HUES48 (cell line): ENCODE results near the gene ANAPC2.
A peak's percentile ranks its signal among the peaks of the same experiment; 100 is the strongest.

ENCODE experiments used
- H3K27ac ChIP-seq: one replicate; pipeline ENCODE4 v1.7.0; 2013; ENCODE audit warnings: low read depth, low read length, inconsistent platforms
- H3K27me3 ChIP-seq: 2 replicates; pipeline ENCODE4 v1.6.1; 2013; ENCODE audit warnings: mild to moderate bottlenecking, low read length; ENCODE audit not compliant: control insufficient read depth, insufficient read depth
- H3K36me3 ChIP-seq: 2 replicates; pipeline ENCODE4 v1.6.1; 2013; ENCODE audit warnings: low read length; ENCODE audit not compliant: control insufficient read depth, insufficient read depth
- H3K4me1 ChIP-seq: 2 replicates; pipeline ENCODE4 v1.6.1; 2013; ENCODE audit warnings: mild to moderate bottlenecking, low read length; ENCODE audit not compliant: control insufficient read depth, insufficient read depth
- H3K4me3 ChIP-seq: 2 replicates; pipeline ENCODE4 v1.5.1; 2013; ENCODE audit warnings: mild to moderate bottlenecking, low read depth, low read length
- H3K9ac ChIP-seq: 2 replicates; pipeline ENCODE4 v1.6.1; 2013; ENCODE audit warnings: mild to moderate bottlenecking, low read depth, low read length, moderate library complexity
- H3K9me3 ChIP-seq: 2 replicates; pipeline ENCODE4 v1.6.1; 2013; ENCODE audit warnings: low read length; ENCODE audit not compliant: control insufficient read depth, insufficient read depth

The ANAPC2 gene

DNA sequence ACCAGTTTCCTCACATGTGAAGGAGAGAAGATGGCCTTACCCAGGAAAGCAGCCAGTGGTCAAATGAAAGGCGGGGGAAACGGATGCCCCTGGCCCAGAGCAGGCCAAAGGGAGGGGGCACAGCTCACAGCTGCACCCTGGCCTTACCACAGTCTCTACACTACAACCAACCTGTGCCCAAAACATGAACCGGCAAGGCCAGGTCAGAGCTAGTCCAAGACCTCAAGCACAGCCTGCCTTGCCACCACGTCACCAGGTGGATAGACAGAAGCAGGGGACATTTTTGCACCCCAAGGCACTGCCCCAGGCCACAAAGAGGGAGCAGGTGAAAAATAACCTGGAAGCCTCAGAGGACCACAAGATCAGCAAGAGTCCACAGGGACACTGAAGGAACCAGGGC, 44.9 kb downstream of the ANAPC2 start:
- Histone ChIP-seq H3K36me3 (no peaks in the 10 kb centered on the region), H3K4me3 (no peak overlapping the region), H3K27me3 (peaks cover 57% of the 10 kb centered on the region), H3K27ac (no peak overlapping the region), H3K9ac (no peak overlapping the region), H3K4me1 (peaks cover 3% of the 10 kb centered on the region; the same call in 1 of the 2 replicates), H3K9me3 (no peaks in the 10 kb centered on the region)

- Histone ChIP-seq H3K9me3 (no peaks in the 10 kb centered on the region), H3K4me1 (peaks cover 4% of the 10 kb centered on the region; the same call in 1 of the 2 replicates), H3K27ac (no peak overlapping the region), H3K4me3 (no peak overlapping the region), H3K36me3 (no peaks in the 10 kb centered on the region), H3K27me3 (peaks cover 69% of the 10 kb centered on the region), H3K9ac (no peak overlapping the region)
Measured at GRCh38 chr9:137141976-137142936, 46.1 kb downstream of the ANAPC2 start.

- Histone ChIP-seq H3K4me3 (no peak overlapping the region), H3K9ac (no peak overlapping the region), H3K27me3 (peaks cover 79% of the 10 kb centered on the region), H3K27ac (no peak overlapping the region), H3K36me3 (no peaks in the 10 kb centered on the region), H3K4me1 (peaks cover 4% of the 10 kb centered on the region; the same call in 1 of the 2 replicates), H3K9me3 (no peaks in the 10 kb centered on the region)
Measured at GRCh38 chr9:137141050-137141810, 47.1 kb downstream of the ANAPC2 start.

DNA sequence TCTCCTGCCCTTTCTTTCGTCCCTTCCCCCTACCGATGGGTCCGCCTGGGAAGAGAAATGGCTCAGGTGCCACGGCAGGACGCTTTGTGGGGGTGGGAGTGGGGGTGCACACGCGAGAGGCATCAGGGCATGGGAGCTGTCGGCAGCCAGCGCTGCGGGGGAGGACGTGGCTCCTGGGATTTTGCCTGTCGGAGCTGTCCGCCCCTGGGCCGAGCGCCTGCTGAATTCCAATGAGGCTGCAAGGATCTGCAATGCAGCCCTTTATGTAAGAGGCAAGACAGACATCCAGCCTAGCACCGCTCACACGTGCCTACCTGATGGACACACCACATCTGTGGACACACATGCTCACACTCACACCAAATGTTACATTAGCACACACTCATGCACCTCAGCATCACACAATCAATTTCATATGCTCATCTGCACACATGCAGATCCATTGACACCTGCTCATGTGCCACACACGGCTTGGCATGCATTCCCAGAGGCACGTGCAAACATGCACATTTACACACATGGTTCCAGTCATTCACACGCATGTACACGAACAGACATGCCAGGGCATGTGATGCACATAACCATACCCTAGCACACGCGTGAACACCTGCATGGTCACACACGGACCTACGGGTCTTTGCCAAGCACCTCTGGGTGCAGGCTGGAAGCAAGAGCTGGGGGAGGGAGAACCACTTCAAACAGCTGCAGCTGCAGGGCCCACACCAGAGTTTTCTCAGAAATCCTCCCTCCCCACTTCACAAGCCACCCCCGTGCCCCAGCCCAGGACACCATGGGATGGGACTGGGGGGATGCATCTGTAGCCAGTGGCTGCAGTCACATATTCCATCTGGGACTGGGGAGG, 48.0 kb downstream of the ANAPC2 start:
- Histone ChIP-seq H3K9ac (no peak overlapping the region), H3K36me3 (no peaks in the 10 kb centered on the region), H3K4me3 (no peak overlapping the region), H3K27me3 (peaks cover 81% of the 10 kb centered on the region), H3K9me3 (no peaks in the 10 kb centered on the region), H3K4me1 (peaks cover 4% of the 10 kb centered on the region; the same call in 1 of the 2 replicates), H3K27ac (no peak overlapping the region)

GRCh38 chr9:137139468-137140150, 48.8 kb downstream of the ANAPC2 start:
- Histone ChIP-seq H3K9ac (no peak overlapping the region), H3K4me3 (no peak overlapping the region), H3K27me3 (peaks cover 81% of the 10 kb centered on the region), H3K9me3 (no peaks in the 10 kb centered on the region), H3K4me1 (peaks cover 4% of the 10 kb centered on the region; the same call in 1 of the 2 replicates), H3K27ac (no peak overlapping the region), H3K36me3 (no peaks in the 10 kb centered on the region)

DNA sequence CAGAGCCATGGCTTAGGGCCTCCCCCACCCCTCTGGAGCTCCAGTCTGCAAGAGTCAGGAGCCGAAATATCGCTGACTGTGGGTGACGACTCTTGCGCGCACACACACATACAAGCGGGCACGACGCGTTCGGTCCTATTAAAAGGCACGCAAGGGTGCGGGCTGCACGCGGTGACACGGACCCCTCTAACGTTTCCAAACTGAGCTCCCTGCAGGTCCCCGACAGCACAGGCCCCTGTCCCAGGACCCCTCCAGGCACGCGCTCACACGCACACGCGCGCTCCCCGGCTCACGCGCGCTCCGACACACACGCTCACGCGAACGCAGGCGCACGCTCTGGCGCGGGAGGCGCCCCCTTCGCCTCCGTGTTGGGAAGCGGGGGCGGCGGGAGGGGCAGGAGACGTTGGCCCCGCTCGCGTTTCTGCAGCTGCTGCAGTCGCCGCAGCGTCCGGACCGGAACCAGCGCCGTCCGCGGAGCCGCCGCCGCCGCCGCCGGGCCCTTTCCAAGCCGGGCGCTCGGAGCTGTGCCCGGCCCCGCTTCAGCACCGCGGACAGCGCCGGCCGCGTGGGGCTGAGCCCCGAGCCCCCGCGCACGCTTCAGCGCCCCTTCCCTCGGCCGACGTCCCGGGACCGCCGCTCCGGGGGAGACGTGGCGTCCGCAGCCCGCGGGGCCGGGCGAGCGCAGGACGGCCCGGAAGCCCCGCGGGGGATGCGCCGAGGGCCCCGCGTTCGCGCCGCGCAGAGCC, 49.5 kb downstream of the ANAPC2 start, which contains the start of gene GRIN1:
Gene GRIN1, plus strand, starts transcription at position 433 of the 746 bp plus-strand sequence. CDS start 333 bp downstream, outside the sequence.
- Histone ChIP-seq H3K27me3 (peaks cover 80% of the 10 kb centered on the region), H3K4me3 (peak within 1 kb of the TSS; percentile 27), H3K9me3 (no peaks in the 10 kb centered on the region), H3K9ac (no peak within 1 kb of the TSS), H3K27ac (no peak within 1 kb of the TSS), H3K4me1 (peaks cover 4% of the 10 kb centered on the region; the same call in 1 of the 2 replicates), H3K36me3 (no peaks in the 10 kb centered on the region)

GRCh38 chr9:137138058-137138721, 50.2 kb downstream of the ANAPC2 start:
- H3K9ac ChIP-seq, result no peak overlapping the region
- peaks cover 73% of the 10 kb centered on the region for H3K27me3 ChIP-seq
- H3K4me1 ChIP-seq, result peaks cover 4% of the 10 kb centered on the region; the same call in 1 of the 2 replicates
- H3K36me3 ChIP-seq, result no peaks in the 10 kb centered on the region
- no peak overlapping the region for H3K27ac ChIP-seq
- H3K4me3 ChIP-seq, result peak overlapping the region; percentile 27
- no peaks in the 10 kb centered on the region for H3K9me3 ChIP-seq

DNA sequence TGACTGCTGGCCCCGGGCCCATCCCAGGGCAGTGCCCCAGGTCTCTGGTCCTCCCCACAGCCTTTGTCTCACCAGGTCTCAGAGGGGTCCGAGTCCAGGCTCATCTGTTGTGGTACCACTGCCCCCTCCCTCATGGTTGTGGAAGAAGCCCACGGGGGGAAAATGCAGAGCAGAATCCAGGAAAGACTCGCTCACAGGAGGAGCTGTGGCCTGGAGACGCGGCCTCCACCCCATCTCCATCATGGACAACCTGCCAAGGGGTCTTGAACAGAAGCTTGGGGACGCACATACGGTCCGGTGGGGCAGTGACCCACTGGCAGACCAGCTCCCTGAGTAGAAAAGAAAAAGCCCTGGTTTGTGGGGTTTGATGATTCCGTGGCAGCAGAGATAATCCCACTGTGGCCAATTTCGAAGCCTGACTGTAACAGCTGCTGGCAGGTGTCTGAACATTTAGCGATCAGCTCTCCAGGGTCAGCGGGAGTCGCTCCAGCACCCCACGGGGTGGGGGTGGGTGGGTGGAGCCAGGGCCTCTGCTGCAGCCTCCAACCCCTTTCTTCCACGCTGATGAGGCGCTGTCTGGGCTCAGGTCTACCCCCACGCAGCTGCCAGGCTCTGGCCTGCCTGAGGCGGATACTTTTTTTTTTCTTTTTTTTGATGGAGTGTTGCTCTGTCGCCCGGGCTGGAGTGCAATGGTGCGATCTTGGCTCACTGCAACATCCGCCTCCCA, 51.3 kb downstream of the ANAPC2 start:
- Histone ChIP-seq H3K27me3 (peaks cover 66% of the 10 kb centered on the region), H3K9me3 (no peaks in the 10 kb centered on the region), H3K4me1 (peaks cover 4% of the 10 kb centered on the region; the same call in 1 of the 2 replicates), H3K9ac (no peak overlapping the region), H3K36me3 (no peaks in the 10 kb centered on the region), H3K4me3 (no peak overlapping the region), H3K27ac (no peak overlapping the region)
